ENCODE data around the gene MAGI2. TPM values are rescaled to one million over a fixed set of nuclear protein-coding genes. Genes with fewer than 3 reads are reported as not detected.

The MAGI2 gene
- polyA plus RNA-seq, 4 donors = 32.0 to 38.7 (median 33.7) TPM

GRCh38 chr7:78141522-78142281 lies 1311.8 kb downstream of the MAGI2 start:
- DNase-seq (ENCODE audit: low read depth in 4 of 4, low spot score in 2 of 4) = no peak

GRCh38 chr7:78140109-78140508 lies 1313.4 kb downstream of the MAGI2 start:
- no peak for DNase-seq (ENCODE audit: low read depth in 4 of 4, low spot score in 2 of 4)

- no peak for DNase-seq (ENCODE audit: low read depth in 4 of 4, low spot score in 2 of 4)
These were observed 1314.1 kb downstream of the MAGI2 start for GRCh38 chr7:78139335-78139734.

GRCh38 chr7:78134774-78135173 lies 1318.7 kb downstream of the MAGI2 start:
- no peak for DNase-seq (ENCODE audit: low read depth in 4 of 4, low spot score in 2 of 4)

GRCh38 chr7:78134256-78134655 lies 1319.2 kb downstream of the MAGI2 start:
- no peak for DNase-seq (ENCODE audit: low read depth in 4 of 4, low spot score in 2 of 4)

GRCh38 chr7:78130446-78131215 lies 1322.8 kb downstream of the MAGI2 start:
- DNase-seq (ENCODE audit: low read depth in 4 of 4, low spot score in 2 of 4) = no peak

- no peak for DNase-seq (ENCODE audit: low read depth in 4 of 4, low spot score in 2 of 4)
These were observed 1323.6 kb downstream of the MAGI2 start for GRCh38 chr7:78129865-78130264.

- no peak for DNase-seq (ENCODE audit: low read depth in 4 of 4, low spot score in 2 of 4)
These were observed 1326.5 kb downstream of the MAGI2 start for GRCh38 chr7:78127009-78127408.

- no peak for DNase-seq (ENCODE audit: low read depth in 4 of 4, low spot score in 2 of 4)
These were observed 1327.6 kb downstream of the MAGI2 start for GRCh38 chr7:78125884-78126283.

GRCh38 chr7:78124216-78124615 lies 1329.3 kb downstream of the MAGI2 start:
- no peak for DNase-seq (ENCODE audit: low read depth in 4 of 4, low spot score in 2 of 4)

GRCh38 chr7:78121888-78122287 lies 1331.6 kb downstream of the MAGI2 start:
- no peak for DNase-seq (ENCODE audit: low read depth in 4 of 4, low spot score in 2 of 4)

- no peak for DNase-seq (ENCODE audit: low read depth in 4 of 4, low spot score in 2 of 4)
These were observed 1335.0 kb downstream of the MAGI2 start for GRCh38 chr7:78118470-78118869.

- DNase-seq (ENCODE audit: low read depth in 4 of 4, low spot score in 2 of 4) = no peak
These were observed 1337.6 kb downstream of the MAGI2 start for GRCh38 chr7:78115876-78116275.

GRCh38 chr7:78114993-78115392 lies 1338.5 kb downstream of the MAGI2 start:
- no peak for DNase-seq (ENCODE audit: low read depth in 4 of 4, low spot score in 2 of 4)

GRCh38 chr7:78112488-78112887 lies 1341.0 kb downstream of the MAGI2 start:
- no peak for DNase-seq (ENCODE audit: low read depth in 4 of 4, low spot score in 2 of 4)

GRCh38 chr7:78111386-78111785 lies 1342.1 kb downstream of the MAGI2 start:
- DNase-seq (ENCODE audit: low read depth in 4 of 4, low spot score in 2 of 4) = no peak

GRCh38 chr7:78103475-78103874 lies 1350.0 kb downstream of the MAGI2 start:
- DNase-seq (ENCODE audit: low read depth in 4 of 4, low spot score in 2 of 4) = no peak

GRCh38 chr7:78101076-78101475 lies 1352.4 kb downstream of the MAGI2 start:
- DNase-seq (ENCODE audit: low read depth in 4 of 4, low spot score in 2 of 4) = no peak

GRCh38 chr7:78099715-78100394 lies 1353.6 kb downstream of the MAGI2 start:
- no peak for DNase-seq (ENCODE audit: low read depth in 4 of 4, low spot score in 2 of 4)

GRCh38 chr7:78095549-78095948 lies 1357.9 kb downstream of the MAGI2 start:
- no peak for DNase-seq (ENCODE audit: low read depth in 4 of 4, low spot score in 2 of 4)

GRCh38 chr7:78092331-78092730 lies 1361.1 kb downstream of the MAGI2 start:
- DNase-seq (ENCODE audit: low read depth in 4 of 4, low spot score in 2 of 4) = no peak

Measured in left renal cortex interstitium (tissue), 4 donors.